Testis (tissue), 5 donors: ENCODE data around the gene FBL. TPM values are rescaled to one million over a fixed set of nuclear protein-coding genes. Genes with fewer than 3 reads are reported as not detected.
A peak's percentile ranks its signal among the peaks of the same experiment; 100 is the strongest.
"Not testable (repeated sequence)": the region's sequence is repeated elsewhere in the genome, so short reads cannot be mapped to it uniquely, and the experiment has no call there.

Experiments
- DNase-seq: peaks from one replicate; pipeline ENCODE4 v3.0.0-alpha.2; 2019
- H3K27ac ChIP-seq, 2 donors: fragments of 200-600 bp; sonication (generic); one replicate each; pipeline ENCODE4 v1.5.1; 2019
- H3K27me3 ChIP-seq: fragments of 200-600 bp; sonication (generic); one replicate; pipeline ENCODE4 v1.5.1; 2019
- H3K36me3 ChIP-seq: fragments of 200-600 bp; sonication (generic); one replicate; pipeline ENCODE4 v1.5.1; 2017; ENCODE audit warnings: low read depth; ENCODE audit errors: missing control alignments
- H3K4me1 ChIP-seq: fragments of 200-600 bp; sonication (generic); one replicate; pipeline ENCODE4 v1.5.1; 2019
- H3K4me3 ChIP-seq, 2 donors: fragments of 200-600 bp; sonication (generic); one replicate each; pipeline ENCODE4 v1.5.1; 2017 to 2019
- H3K9me3 ChIP-seq: fragments of 200-600 bp; sonication (generic); one replicate; pipeline ENCODE4 v1.5.1; 2017
- CTCF ChIP-seq, 3 experiments: fragments of 450-650 bp in 2 of 3; fragments of 200-600 bp in 1 of 3; sonication (generic) in 1 of 3; IDR thresholded peaks; one replicate each; pipeline ENCODE4 v1.5.1; 2016 to 2019; ENCODE audit warnings: antibody characterized with exemption in 3 of 3, mild to moderate bottlenecking in 2 of 3, moderate library complexity in 1 of 3
- POLR2A ChIP-seq: fragments of 450-650 bp; IDR thresholded peaks from one replicate; pipeline ENCODE4 v1.6.1; 2017; ENCODE audit warnings: antibody characterized with exemption, mild to moderate bottlenecking, moderate library complexity
- WGBS, 2 donors: methylation state at CpG; one replicate each; pipeline ENCODE4 v1.1.5; 2018; 5-methylcytosine and 5-hydroxymethylcytosine counted together
- intact Hi-C: fragments of 100-400 bp; cut with DNase I; formaldehyde crosslinking; loops from one replicate; pipeline ENCODE4 v1.15.1; 2023; ENCODE audit warnings: low total_unique reads
- long read RNA-seq, 2 donors: transcript quantifications; one replicate each; lab custom pipeline, GENCODE V29; 2026
- polyA plus RNA-seq: library from polyadenylated mRNA; stranded (reverse); fragments of 350-450 nt; fragmentation: Illumina TruSeq; extraction: RNeasy Lipid Tissue Mini Kit (QIAGEN cat#74804); gene quantifications from one replicate; pipeline ENCODE4 v1.2.3, GENCODE V29; 2014; ENCODE audit warnings: low read depth, low replicate concordance; ENCODE audit not compliant: insufficient read depth
- total RNA-seq, 2 donors: library from RNA; depleted of rRNA; stranded (reverse); fragments of >200 nt; gene quantifications; one replicate each; pipeline ENCODE4 v1.2.3, GENCODE V29; 2016

FBL gene
- total RNA-seq (100 to 1,000 TPM; 236 to 301 TPM), polyA plus RNA-seq (303 TPM)
- long read RNA-seq, donor 1, transcript FBL-201 (9 exons, 1,160 nt): major isoform, 97 of 186 reads
- long read RNA-seq, donor 1, partial matches to known transcripts: 66 of 186 reads
- long read RNA-seq, donor 1, other reads (novel, unspliced or antisense): 18 of 186 reads
- long read RNA-seq, donor 2, transcript FBL-201 (9 exons, 1,160 nt): major isoform, 67 of 134 reads
- long read RNA-seq, donor 2, partial matches to known transcripts: 58 of 134 reads
- long read RNA-seq, donor 2, other reads (novel, unspliced or antisense): 9 of 134 reads

DNA sequence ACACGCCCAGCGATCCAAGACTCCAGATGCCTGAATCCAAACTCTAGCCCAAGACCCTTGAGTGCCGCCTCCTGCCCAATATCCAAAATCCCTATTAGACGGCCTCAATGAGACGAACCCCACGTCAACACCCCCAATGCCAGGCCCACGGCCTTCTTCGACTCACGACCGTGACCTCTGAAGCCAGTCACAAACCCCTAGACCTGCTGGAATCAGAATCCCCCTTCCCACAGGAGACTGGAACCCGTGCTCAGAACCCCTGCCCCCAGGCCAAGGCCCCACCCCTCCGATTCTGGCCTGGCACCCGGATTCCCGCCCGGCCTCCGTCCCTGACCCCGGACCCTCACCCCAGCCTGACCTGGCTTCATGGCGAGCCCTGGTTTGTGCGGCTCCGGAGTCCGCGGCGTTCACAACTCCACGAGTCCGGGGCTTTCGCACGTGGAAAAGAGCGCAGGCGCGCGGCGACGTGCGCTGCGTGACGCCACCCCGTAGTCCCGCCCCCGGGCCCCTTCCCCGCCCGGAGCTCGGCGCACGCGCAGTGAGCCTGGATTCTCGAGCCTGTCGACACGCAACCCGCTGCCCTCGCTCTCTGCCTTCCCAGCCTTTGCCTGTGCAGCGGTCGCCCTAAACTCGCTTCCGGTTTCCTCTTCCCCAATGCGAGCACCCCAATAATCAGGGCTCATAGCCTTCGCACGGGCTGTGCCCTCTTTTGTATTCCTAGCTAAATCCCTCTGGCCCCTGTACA lies at the start of gene FBL:
Gene FBL, minus strand, starts transcription at position 447 of the 745 bp plus-strand sequence. Its CDS starts 79 bp downstream, at position 368.
- DNase-seq: peak; percentile 96
- TF ChIP-seq CTCF (IDR thresholded peaks at IDR 0.05) (no peak), POLR2A (peak; percentile 78)
- peaks cover 51% of the 10 kb centered on the region for H3K4me1 ChIP-seq
- intact Hi-C loops: loop anchor here (10.0 kb wide), 1 partner anchor 129 kb away; the partner anchor contains the start of gene PSMC4
- H3K4me3 ChIP-seq: peak within 1 kb of the TSS; percentile 77 to 87
- WGBS, 2 donors: 0% methylated on average over 13 to 28 of the region's 57 CpGs
- no peaks in the 10 kb centered on the region for H3K36me3 ChIP-seq
- H3K9me3 ChIP-seq: no peaks in the 10 kb centered on the region
- no peaks in the 10 kb centered on the region for H3K27me3 ChIP-seq
- peak within 1 kb of the TSS; percentile 73 to 85 for H3K27ac ChIP-seq

- H3K4me3 ChIP-seq: not testable (repeated sequence)
Observed at GRCh38 chr19:39895096-39895495, 48.9 kb upstream of the FBL start.

GRCh38 chr19:39894236-39894606 lies 48.0 kb upstream of the FBL start:
- H3K27ac ChIP-seq, H3K4me3 ChIP-seq, H3K36me3 ChIP-seq, H3K27me3 ChIP-seq, H3K9me3 ChIP-seq, intact Hi-C loops, H3K4me1 ChIP-seq, DNase-seq: not testable (repeated sequence)
- 100% methylated on average over 1 to 7 of the region's 16 CpGs for WGBS, 2 donors

More at GRCh38 chr19:39895096-39895495, 48.9 kb upstream of the FBL start:
- 88 to 90% methylated on average over 8 to 10 of the region's 11 CpGs for WGBS, 2 donors
- H3K4me1 ChIP-seq, H3K27me3 ChIP-seq, DNase-seq, H3K9me3 ChIP-seq, intact Hi-C loops, H3K27ac ChIP-seq, H3K36me3 ChIP-seq: not testable (repeated sequence)

GRCh38 chr19:39893366-39894235 lies 47.4 kb upstream of the FBL start:
- H3K27ac ChIP-seq, DNase-seq, H3K36me3 ChIP-seq, H3K4me3 ChIP-seq, intact Hi-C loops, H3K27me3 ChIP-seq, H3K4me1 ChIP-seq, H3K9me3 ChIP-seq: not testable (repeated sequence)
- 76 to 81% methylated on average over 23 to 28 of the region's 29 CpGs for WGBS, 2 donors

GRCh38 chr19:39892506-39892902 lies 46.3 kb upstream of the FBL start:
- H3K36me3 ChIP-seq, H3K27ac ChIP-seq, H3K4me3 ChIP-seq, H3K27me3 ChIP-seq, DNase-seq, H3K4me1 ChIP-seq, H3K9me3 ChIP-seq, intact Hi-C loops: not testable (repeated sequence)
- 71% methylated on average over 5 of the region's 5 CpGs for WGBS, 2 donors

DNA sequence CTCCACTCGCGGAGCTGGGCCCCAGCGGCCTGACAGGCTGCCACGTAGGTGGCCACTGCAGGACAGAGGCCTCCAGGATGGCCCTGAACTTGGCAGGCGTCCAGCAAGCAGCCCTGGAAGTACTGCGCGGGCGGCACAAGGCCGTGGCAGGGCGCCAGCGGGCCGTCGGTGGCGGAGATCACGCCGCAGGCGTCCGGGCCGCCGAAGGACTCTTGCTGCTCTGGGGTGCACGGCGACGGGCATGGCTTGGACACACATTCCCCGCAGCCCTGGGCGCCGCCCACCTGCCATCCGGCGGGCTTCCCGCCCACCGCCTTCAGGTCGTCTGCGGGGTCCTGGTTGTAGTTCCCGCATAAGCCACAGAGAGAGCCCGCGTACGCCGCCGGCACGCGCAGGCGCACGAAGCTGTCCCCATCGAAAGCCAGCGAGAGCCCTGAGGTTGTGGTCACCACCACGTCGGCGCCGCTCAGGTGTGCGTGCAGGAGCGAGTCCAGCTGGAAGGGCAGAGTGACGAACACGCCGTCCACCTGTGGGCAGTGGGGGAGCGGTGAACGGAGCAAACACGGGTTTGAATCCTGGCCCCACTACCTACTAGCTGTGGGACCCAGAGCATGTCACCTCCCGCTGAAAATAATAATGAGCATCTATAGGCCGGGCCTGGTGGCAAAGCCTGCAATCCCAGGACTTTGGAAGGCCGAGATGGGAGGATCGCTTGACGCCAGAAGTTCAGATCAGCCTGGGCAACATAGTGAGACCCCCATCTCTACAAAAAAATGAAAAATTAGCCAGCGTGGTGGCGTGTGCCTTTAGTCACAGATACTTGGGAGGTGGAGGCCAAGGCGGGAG lies 45.7 kb upstream of the FBL start:
- 32 to 48% methylated on average over 36 to 61 of the region's 64 CpGs for WGBS, 2 donors
- H3K27ac ChIP-seq, intact Hi-C loops: not testable (repeated sequence)

More for the DNA sequence above, 45.7 kb upstream of the FBL start:
- not testable (repeated sequence) for H3K9me3 ChIP-seq, H3K4me1 ChIP-seq, H3K27me3 ChIP-seq, H3K36me3 ChIP-seq
- DNase-seq: peak; percentile 78
- peak overlapping the region; percentile 7 to 19 for H3K4me3 ChIP-seq
